Vagina (tissue), 2 donors: ENCODE measurements around the gene MEX3A. TPM values are rescaled to one million over a fixed set of nuclear protein-coding genes. Genes with fewer than 3 reads are reported as not detected.

Experiments used
- DNase-seq, 2 donors: peaks; one replicate each; pipeline ENCODE4 v3.0.0-alpha.2; 2017; ENCODE audit errors: extremely low spot score in 2 of 2
- H3K27ac ChIP-seq: fragments of 200-600 bp; sonication (generic); one replicate; pipeline ENCODE4 v1.5.1; 2019
- H3K27me3 ChIP-seq: fragments of 200-600 bp; sonication (generic); one replicate; pipeline ENCODE4 v1.5.1; 2019
- H3K36me3 ChIP-seq, 2 donors: fragments of 200-600 bp; sonication (generic); one replicate each; pipeline ENCODE4 v1.5.1; 2017 to 2019
- H3K4me1 ChIP-seq: fragments of 200-600 bp; sonication (generic); one replicate; pipeline ENCODE4 v1.5.1; 2019
- H3K4me3 ChIP-seq, 2 donors: fragments of 200-600 bp; sonication (generic); 1 replicate in 1 of 2; 2 replicates in 1 of 2; pipeline ENCODE4 v1.5.1; 2016 to 2019
- H3K9me3 ChIP-seq: fragments of 200-600 bp; sonication (generic); one replicate; pipeline ENCODE4 v1.5.1; 2019
- POLR2A ChIP-seq, 2 donors: fragments of 450-650 bp; IDR thresholded peaks; one replicate each; pipeline ENCODE4 v1.6.1; 2017; ENCODE audit warnings: antibody characterized with exemption in 2 of 2, mild to moderate bottlenecking in 2 of 2, moderate library complexity in 2 of 2
- POLR2AphosphoS5 ChIP-seq, 2 donors: sonication (generic); formaldehyde crosslinking; IDR thresholded peaks; one replicate each; pipeline ENCODE4 v1.9.0; 2017; ENCODE audit warnings: antibody characterized with exemption in 2 of 2, mild to moderate bottlenecking in 2 of 2, low read depth in 1 of 2; ENCODE audit not compliant: insufficient read depth in 1 of 2
- intact Hi-C: fragments of 100-400 bp; cut with DNase I; formaldehyde crosslinking; loops from one replicate; pipeline ENCODE4 v1.15.1; 2023
- total RNA-seq: library from RNA; depleted of rRNA; stranded (reverse); fragments of >200 nt; gene quantifications from one replicate; pipeline ENCODE4 v1.2.3, GENCODE V29; 2016
- TF ChIP-seq, protein P1 (sequence below), 3 experiments: fragments of 450-650 bp in 2 of 3; fragments of 200-600 bp in 1 of 3; sonication (generic) in 1 of 3; IDR thresholded peaks; one replicate each; pipeline ENCODE4 v1.5.1; 2017 to 2019; ENCODE audit warnings: antibody characterized with exemption in 3 of 3, mild to moderate bottlenecking in 2 of 3, moderate library complexity in 2 of 3

The MEX3A gene
- total RNA-seq, 1 donor from 2014 or later = 1.2 TPM

DNA sequence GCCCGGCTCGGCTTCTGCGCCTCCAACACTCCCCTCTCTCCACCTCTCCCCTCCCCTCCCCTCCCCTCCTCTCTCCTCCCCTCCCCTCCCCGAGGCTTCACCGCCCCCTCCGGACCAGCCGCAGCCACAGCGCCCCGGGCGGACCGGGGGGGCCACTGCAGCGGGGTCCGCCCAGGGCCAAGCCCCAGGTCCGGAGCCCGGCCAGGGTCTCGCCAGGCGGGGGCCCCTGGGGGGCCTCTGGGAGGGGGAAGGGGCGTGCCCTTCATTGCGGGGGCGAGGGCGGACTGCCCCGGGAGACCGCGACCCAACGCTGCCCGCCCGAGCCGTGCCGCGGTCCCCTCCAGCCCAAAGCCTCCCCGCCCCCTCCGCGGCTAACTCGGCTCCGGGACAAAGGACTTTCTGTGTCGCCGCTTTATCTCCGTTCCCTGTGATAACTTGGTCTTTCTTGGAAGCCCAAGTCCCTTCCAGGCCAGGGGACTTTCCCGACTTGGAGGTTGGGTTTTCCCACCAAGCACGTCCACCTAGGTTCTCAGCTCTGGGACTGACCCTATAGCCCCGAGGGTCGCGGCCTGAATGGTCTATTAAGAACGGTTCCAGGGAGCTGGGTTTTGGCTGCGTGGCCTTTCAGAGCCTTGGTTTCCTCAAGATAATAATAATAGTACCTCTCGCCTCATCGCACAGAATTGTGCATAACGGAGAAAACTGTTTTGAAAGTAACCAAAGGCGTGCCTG is 28.3 kb downstream of the MEX3A start, which contains the start of gene UBQLN4:
Gene UBQLN4, minus strand, starts transcription at position 31 of the 732 bp plus-strand sequence. CDS start 97 bp downstream, outside the sequence.
- DNase-seq = no peak

DNA sequence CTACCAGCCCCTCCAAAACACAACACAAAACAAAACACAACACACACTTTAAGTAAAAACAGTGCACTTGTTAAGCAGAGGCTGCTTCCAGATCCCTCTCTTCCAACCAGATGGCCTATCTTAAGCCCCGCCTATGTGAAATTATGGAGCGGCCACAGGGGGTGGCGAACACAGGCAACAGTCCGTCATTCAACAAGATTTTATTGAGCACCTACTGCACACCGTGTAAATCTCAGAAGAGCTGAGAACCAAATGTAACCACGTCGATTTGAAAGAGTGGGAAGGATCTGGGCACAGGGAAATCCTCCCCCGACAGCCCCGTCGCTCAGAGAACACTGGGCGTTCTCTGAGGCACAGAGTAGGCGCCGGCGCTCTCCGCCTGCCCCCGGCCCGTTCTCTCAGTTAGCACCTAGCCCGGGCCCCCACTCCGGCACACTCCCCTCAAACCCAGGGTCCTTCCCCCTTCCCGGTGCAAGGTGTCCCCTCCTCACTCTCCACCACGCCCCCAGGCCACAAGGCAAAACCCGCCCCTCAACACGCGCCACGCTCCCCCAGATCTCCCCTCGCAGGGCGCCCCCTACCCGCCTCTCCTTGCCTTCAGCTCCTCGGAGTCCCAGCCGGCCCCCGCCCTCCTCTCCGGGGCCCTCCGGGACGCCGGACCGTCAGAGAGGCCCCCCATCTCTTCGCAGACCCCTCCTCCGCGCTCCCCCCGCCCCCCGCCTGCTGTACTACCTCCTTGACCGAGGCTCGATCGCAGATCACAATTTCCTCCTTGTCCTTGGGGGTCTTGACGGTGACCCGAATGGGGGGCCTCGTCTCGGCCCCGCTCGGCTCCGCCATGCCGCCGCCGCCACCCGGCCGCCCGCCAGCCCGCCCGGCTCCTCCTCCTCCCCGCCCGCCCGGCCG is 29.1 kb downstream of the MEX3A start:
- H3K4me3 ChIP-seq = peak overlapping the region; percentile 84 to 97
- H3K27me3 ChIP-seq = no peaks in the 10 kb centered on the region
- H3K27ac ChIP-seq = peak overlapping the region; percentile 95
- H3K9me3 ChIP-seq = no peaks in the 10 kb centered on the region
- intact Hi-C loops = no loop called here
- no peak for DNase-seq
- TF ChIP-seq, protein P1, sequence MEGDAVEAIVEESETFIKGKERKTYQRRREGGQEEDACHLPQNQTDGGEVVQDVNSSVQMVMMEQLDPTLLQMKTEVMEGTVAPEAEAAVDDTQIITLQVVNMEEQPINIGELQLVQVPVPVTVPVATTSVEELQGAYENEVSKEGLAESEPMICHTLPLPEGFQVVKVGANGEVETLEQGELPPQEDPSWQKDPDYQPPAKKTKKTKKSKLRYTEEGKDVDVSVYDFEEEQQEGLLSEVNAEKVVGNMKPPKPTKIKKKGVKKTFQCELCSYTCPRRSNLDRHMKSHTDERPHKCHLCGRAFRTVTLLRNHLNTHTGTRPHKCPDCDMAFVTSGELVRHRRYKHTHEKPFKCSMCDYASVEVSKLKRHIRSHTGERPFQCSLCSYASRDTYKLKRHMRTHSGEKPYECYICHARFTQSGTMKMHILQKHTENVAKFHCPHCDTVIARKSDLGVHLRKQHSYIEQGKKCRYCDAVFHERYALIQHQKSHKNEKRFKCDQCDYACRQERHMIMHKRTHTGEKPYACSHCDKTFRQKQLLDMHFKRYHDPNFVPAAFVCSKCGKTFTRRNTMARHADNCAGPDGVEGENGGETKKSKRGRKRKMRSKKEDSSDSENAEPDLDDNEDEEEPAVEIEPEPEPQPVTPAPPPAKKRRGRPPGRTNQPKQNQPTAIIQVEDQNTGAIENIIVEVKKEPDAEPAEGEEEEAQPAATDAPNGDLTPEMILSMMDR (IDR thresholded peaks at IDR 0.05) = peak in 1 of 3 experiments; percentile 8
- TF ChIP-seq POLR2AphosphoS5 (IDR thresholded peaks at IDR 0.05; ENCODE audit: insufficient read depth in 1 of 2, low read depth in 1 of 2) = no peak
- peaks cover 0 to 19% of the 10 kb centered on the region in 2 donors for H3K36me3 ChIP-seq
- peaks cover 32% of the 10 kb centered on the region for H3K4me1 ChIP-seq

More for the DNA sequence above, 28.3 kb downstream of the MEX3A start, which contains the start of gene UBQLN4:
- H3K4me3 ChIP-seq = peak within 1 kb of the TSS; percentile 84 to 97
- no peak for TF ChIP-seq POLR2AphosphoS5 (IDR thresholded peaks at IDR 0.05; ENCODE audit: insufficient read depth in 1 of 2, low read depth in 1 of 2)
- TF ChIP-seq POLR2A (IDR thresholded peaks at IDR 0.05) = peak in 1 of 2 donors; percentile 4
- TF ChIP-seq, protein P1 (IDR thresholded peaks at IDR 0.05) = peak in 1 of 3 experiments; percentile 35
- peak within 1 kb of the TSS; percentile 95 for H3K27ac ChIP-seq
- peaks cover 32% of the 10 kb centered on the region for H3K4me1 ChIP-seq
- intact Hi-C loops = no loop called here
- no peaks in the 10 kb centered on the region for H3K9me3 ChIP-seq
- H3K27me3 ChIP-seq = no peaks in the 10 kb centered on the region
- peaks cover 0 to 17% of the 10 kb centered on the region in 2 donors for H3K36me3 ChIP-seq

DNA sequence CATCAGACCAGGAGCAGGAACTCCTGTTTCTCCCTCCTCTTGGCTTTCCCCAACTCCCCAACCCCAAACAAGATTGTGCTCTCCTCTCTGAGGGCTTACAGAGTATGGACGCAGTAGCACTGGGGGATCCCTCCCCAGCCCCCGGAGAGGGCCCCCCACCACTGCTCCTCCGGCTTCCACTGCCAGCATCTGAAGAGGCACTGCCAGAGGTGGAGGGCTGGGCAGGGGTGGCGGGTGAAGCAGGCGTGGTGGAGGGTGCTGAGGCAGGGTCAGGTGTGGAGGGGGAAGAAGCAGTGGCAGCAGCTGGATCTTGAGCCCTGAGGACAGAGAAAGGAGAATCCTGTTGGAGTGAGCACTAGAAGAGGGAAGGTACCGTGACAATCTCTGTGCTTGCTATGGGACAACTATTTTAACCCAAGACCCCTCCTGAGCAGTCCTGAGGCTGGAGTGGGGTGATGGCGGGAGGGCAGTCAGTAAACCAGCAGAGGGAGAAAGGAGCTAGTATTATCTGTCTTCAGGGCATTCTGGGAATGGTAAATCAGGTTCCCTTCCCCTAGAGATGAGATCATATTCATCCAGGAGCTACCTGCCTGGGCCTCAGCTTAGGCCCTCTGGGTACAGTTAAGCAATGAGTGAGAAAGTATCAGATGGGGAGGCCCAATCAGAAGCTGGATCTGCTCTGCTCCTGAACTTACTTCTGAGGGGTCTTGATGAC is 31.1 kb downstream of the MEX3A start:
- intact Hi-C loops = no loop called here
- no peaks in the 10 kb centered on the region for H3K9me3 ChIP-seq
- H3K27ac ChIP-seq = no peak overlapping the region
- H3K36me3 ChIP-seq = peaks cover 0 to 23% of the 10 kb centered on the region in 2 donors
- H3K27me3 ChIP-seq = no peaks in the 10 kb centered on the region
- no peak for DNase-seq
- TF ChIP-seq POLR2A (IDR thresholded peaks at IDR 0.05) (no peak), POLR2AphosphoS5 (IDR thresholded peaks at IDR 0.05; ENCODE audit: insufficient read depth in 1 of 2, low read depth in 1 of 2) (no peak)
- TF ChIP-seq, protein P1 (IDR thresholded peaks at IDR 0.05) = no peak
- peaks cover 25% of the 10 kb centered on the region for H3K4me1 ChIP-seq
- no peak overlapping the region for H3K4me3 ChIP-seq

DNA sequence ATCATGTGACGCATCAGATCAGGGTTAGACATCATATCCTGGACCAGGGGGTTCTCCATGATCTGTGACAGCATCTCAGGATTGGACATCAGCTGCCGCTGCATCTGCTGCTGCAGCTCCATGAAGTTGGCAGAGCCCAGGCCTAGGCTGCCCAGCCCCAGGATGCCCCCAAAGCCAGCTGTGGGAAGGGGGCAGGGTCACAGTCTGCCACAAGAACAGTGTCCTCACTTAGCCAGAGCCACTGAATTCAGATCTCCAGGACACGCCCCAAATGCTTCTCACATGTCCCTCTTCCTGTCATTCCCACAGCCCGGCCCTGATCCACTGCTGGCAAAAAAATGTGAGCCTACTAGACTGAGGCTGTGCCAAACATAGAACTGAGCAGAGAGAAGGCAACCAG is 31.9 kb downstream of the MEX3A start:
- Histone ChIP-seq H3K4me1 (peaks cover 17% of the 10 kb centered on the region), H3K36me3 (peaks cover 0 to 23% of the 10 kb centered on the region in 2 donors), H3K27me3 (no peaks in the 10 kb centered on the region), H3K27ac (no peak overlapping the region), H3K9me3 (no peaks in the 10 kb centered on the region), H3K4me3 (no peak overlapping the region)
- TF ChIP-seq, protein P1 (IDR thresholded peaks at IDR 0.05) = no peak
- TF ChIP-seq POLR2A (IDR thresholded peaks at IDR 0.05) = no peak
- TF ChIP-seq POLR2AphosphoS5 (IDR thresholded peaks at IDR 0.05; ENCODE audit: insufficient read depth in 1 of 2, low read depth in 1 of 2) = no peak
- intact Hi-C loops = no loop called here
- DNase-seq = no peak
